GM18951 (cell line): ENCODE data around the gene ACAD11.
"Not testable (repeated sequence)": the region's sequence is repeated elsewhere in the genome, so short reads cannot be mapped to it uniquely, and the experiment has no call there.

Experiments
- POLR2A ChIP-seq: IDR thresholded peaks from 4 replicates; pipeline ENCODE4 v1.6.1; 2011; ENCODE audit warnings: mild to moderate bottlenecking; ENCODE audit not compliant: insufficient read length, insufficient read depth; ENCODE audit errors: extremely low read depth
- in situ Hi-C: fragments of 300-500 bp; cut with MboI; formaldehyde crosslinking; loops from one replicate; pipeline ENCODE4 v1.12.0; 2022; ENCODE audit warnings: low sequenced_read_pairs, mixed read lengths, inconsistent platforms; ENCODE audit not compliant: unreplicated experiment

ACAD11 gene

GRCh38 chr3:132606085-132606484, 53.5 kb downstream of the ACAD11 start:
- in situ Hi-C loops = no loop called here
- TF ChIP-seq POLR2A = no peak

GRCh38 chr3:132605374-132605792, 54.2 kb downstream of the ACAD11 start:
- TF ChIP-seq POLR2A = no peak
- in situ Hi-C loops = no loop called here

DNA sequence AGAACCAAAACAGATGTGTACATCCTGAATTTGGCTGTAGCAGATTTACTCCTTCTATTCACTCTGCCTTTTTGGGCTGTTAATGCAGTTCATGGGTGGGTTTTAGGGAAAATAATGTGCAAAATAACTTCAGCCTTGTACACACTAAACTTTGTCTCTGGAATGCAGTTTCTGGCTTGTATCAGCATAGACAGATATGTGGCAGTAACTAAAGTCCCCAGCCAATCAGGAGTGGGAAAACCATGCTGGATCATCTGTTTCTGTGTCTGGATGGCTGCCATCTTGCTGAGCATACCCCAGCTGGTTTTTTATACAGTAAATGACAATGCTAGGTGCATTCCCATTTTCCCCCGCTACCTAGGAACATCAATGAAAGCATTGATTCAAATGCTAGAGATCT, 59.0 kb downstream of the ACAD11 start:
- in situ Hi-C loops = not testable (repeated sequence)

GRCh38 chr3:132598181-132598580, 61.4 kb downstream of the ACAD11 start:
- in situ Hi-C loops = no loop called here
- no peak for TF ChIP-seq POLR2A

- in situ Hi-C loops = no loop called here
- no peak for TF ChIP-seq POLR2A
These were observed 61.9 kb downstream of the ACAD11 start for GRCh38 chr3:132597660-132598059.

DNA sequence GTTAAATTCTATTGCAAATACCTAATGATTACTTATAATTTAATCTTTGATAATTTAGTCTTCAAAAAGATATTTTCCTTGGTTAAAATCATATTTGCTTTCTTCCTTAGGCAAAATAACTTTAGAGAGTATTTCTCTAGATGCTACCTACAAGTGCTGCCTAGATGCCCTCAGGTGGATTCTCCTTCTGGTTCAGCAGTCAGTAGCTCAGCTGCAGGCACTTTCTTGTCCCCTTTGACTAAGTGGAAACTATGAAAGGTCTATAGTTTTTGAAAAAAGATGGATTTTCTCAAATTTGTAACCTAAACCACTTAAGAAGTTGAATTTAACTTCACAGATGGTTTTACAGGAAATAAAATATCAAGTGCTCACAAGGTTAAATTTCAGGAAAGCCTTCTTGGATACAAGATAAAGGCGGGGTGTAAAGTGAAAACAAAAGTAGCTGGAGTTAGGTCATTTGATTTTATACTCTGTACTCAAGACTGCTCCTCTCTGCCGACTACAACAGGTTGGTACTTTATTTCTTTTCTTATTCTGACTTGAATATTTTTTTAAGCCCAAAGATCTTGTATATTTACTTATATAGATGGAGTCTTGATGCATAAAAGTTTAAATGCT, 62.7 kb downstream of the ACAD11 start, which contains the start of gene ACKR4:
TSS of gene ACKR4 (plus strand) at position 455 of the 618 bp plus-strand sequence. CDS start 3,128 bp downstream, outside the sequence.
- no peak for TF ChIP-seq POLR2A

DNA sequence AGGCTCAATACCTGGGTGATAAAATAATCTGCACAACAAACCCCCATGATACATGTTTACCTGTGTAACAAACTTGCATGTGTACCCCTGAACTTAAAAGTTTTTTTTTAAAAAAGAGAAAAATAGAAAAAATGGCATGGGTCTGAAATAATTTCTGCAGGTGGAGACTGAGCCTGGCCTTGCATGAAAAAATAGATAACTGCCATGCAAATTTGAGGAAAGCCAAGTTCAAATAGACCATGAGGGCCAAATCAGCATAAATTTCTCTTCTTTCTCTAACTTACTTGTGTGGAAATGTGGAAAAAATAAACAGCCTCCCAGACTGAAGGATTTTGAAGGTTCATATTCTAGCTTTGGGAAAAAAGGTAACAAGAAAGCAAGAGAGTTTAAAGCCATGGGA, 63.3 kb downstream of the ACAD11 start:
- in situ Hi-C loops = no loop called here
- no peak for TF ChIP-seq POLR2A

More for the DNA sequence above, 62.7 kb downstream of the ACAD11 start, which contains the start of gene ACKR4:
- in situ Hi-C loops = no loop called here

DNA sequence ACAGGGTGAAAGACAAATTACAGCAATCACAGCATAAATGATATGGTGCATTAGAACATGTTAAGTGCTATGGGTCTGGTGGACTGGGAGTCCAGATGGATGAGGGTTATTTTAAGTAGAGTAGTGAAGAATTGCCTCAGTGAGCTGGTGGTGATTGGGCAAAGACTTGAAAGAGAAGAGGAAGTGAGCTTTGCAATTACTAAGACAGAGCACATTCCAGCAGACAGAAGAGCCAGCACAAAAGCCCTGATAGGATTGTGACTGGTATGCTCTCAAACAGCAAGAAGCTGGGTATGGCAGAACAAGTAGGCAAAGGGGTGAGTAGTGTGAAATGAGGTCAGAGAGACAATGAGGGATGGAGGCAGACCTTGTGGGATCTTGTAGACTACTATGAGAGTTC, 64.6 kb downstream of the ACAD11 start:
- in situ Hi-C loops = no loop called here
- TF ChIP-seq POLR2A = no peak

DNA sequence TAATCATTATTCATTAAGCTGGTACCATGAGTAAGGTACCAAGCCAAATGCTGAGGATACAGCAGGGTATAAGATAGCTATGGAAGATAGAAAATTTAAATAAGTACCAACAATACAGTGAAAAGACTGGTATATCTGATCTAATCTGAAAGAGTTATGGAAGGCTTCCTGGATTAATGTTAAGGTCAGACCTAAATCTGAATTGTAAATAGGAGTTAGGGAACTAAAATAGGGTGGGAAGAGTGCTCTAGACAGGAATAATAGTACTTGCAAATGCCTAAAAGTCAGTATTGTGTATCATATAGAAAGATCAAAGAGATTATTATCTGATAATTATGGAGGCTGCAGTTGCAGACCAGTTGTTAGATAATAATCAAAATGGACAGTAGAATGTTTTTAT, 65.1 kb downstream of the ACAD11 start:
- TF ChIP-seq POLR2A = no peak
- in situ Hi-C loops = no loop called here

DNA sequence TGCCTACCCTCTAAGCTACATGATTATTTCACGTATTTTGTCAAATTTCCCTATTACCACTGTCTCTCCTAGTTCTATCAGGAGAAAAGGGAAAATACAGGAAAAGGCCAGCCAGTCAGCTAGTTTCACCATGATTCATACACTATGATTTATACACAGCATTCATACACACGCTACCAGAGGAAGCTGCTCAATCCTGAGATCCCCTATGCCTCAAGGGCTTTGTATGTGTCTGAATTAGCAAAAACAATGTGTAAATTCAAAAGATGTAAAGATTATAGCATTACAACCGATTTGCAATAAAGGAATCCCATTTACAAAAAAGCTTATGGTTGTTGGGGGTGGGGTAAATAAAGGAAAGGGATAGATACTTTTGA, 65.7 kb downstream of the ACAD11 start:
- no peak for TF ChIP-seq POLR2A
- in situ Hi-C loops = no loop called here

DNA sequence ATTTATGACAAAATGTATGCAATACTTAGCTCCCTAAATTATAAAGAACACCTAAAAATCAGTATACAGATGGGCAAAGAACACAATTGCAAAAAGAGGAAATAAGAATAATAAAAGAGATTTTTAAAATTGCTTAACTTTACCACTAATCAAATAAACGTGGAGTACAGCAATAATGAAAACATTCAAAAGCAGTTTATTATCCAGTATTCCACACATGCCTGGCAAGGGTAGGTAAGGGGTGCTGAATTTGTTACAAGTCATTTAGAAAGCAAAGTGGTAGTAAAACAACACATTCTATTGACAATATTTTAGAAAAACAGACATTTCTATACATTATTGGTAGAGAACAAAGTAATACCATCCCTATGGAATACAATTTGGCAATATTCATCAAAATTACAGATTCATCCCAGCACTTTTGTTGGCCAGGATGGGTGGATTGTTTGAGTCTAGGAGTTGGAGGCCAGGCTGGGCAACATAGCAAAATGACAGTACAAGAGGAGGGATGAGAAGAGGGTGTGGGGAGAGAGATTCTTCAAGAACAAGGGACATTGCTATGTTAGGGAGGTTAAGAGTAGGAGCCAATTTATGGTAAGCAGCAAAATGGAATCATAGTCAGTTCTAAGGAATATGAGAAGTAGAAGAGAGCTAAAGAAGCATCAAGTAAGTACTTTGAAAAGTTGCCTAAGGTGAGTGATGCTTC, 66.2 kb downstream of the ACAD11 start:
- in situ Hi-C loops = no loop called here
- TF ChIP-seq POLR2A = no peak

- in situ Hi-C loops = no loop called here
- no peak for TF ChIP-seq POLR2A
These were observed 67.4 kb downstream of the ACAD11 start for GRCh38 chr3:132592216-132592615.

DNA sequence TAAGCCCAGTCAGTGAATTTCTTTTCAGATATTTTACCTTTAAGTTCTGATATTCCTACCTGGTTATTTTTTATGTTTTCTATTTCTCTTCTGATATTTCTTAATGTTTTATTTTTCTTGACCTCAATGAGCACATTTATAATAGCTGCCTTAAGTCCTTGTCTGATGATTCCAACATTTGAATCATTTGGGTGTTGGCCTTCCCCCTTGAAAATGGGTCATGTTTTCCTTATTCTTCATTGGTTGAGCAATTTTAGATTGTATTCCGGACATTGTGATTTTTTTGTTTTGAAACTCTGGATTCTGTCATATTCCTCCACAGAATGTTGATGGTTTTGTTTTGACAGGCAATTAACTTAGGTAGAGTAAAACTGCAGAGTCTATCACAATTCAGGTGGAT, 72.2 kb downstream of the ACAD11 start:
- in situ Hi-C loops = no loop called here
- no peak for TF ChIP-seq POLR2A

DNA sequence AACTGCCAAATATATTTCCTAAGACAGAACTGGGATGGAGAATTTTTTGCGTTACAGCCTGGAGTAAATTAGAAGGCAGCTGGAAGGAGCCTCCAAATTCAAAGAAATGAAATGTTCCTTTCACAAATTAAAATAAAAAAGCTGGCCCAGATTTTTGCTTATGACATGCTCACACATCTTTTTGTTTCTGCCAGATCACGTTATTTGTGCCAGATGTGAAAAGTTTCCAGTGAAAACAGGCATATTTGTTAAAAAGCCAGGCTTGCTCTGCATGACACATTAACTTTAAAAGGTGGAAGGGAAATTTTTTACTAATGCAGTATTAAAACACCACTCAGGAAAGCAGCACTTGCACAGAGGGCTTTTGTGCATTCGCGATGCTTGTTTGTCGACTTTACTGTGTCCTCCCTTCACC, 85.8 kb downstream of the ACAD11 start:
- in situ Hi-C loops = no loop called here
- no peak for TF ChIP-seq POLR2A

- in situ Hi-C loops = no loop called here
- TF ChIP-seq POLR2A = no peak
These were observed 89.6 kb downstream of the ACAD11 start for GRCh38 chr3:132570016-132570415.

- TF ChIP-seq POLR2A = no peak
- in situ Hi-C loops = no loop called here
These were observed 90.0 kb downstream of the ACAD11 start for GRCh38 chr3:132569580-132569979.
